HepG2 (cell line): ENCODE data around the gene NELFB. TPM values are rescaled to one million over a fixed set of nuclear protein-coding genes. Genes with fewer than 3 reads are reported as not detected.
A peak's percentile ranks its signal among the peaks of the same experiment; 100 is the strongest.

Source experiments
- ARID2 ChIP-seq: sonication (generic); formaldehyde crosslinking; IDR thresholded peaks from 2 replicates; pipeline ENCODE4 v1.8.1; 2022; ENCODE audit warnings: mild to moderate bottlenecking, missing genetic modification reagents, borderline replicate concordance
- ARNT2 ChIP-seq: sonication (generic); formaldehyde crosslinking; IDR thresholded peaks from 2 replicates; pipeline ENCODE4 v1.8.0; 2022; ENCODE audit warnings: mild to moderate bottlenecking, low read depth, missing genetic modification reagents, moderate library complexity
- CBX1 ChIP-seq: IDR thresholded peaks from one replicate; pipeline ENCODE4 v1.6.1; 2016; ENCODE audit warnings: antibody characterized with exemption, low read depth
- ELF1 ChIP-seq: sonication (generic); formaldehyde crosslinking; IDR thresholded peaks from 2 replicates; pipeline ENCODE4 v1.4.0; 2020; ENCODE audit warnings: missing genetic modification reagents
- KAT7 ChIP-seq: IDR thresholded peaks from 2 replicates; pipeline ENCODE4 v1.6.1; 2018; ENCODE audit warnings: borderline replicate concordance, missing compliant biosample characterization
- KDM5A ChIP-seq: fragments of 200-600 bp; sonication (generic); IDR thresholded peaks from 2 replicates; pipeline ENCODE4 v1.7.0; 2018; ENCODE audit warnings: antibody characterized with exemption, mild to moderate bottlenecking, low read length, borderline replicate concordance
- KLF6 ChIP-seq: IDR thresholded peaks from 2 replicates; pipeline ENCODE4 v1.8.0; 2016; ENCODE audit warnings: missing biosample characterization, missing genetic modification reagents
- MEF2D ChIP-seq: sonication (generic); formaldehyde crosslinking; IDR thresholded peaks from 2 replicates; pipeline ENCODE4 v1.5.1; 2020; ENCODE audit warnings: mild to moderate bottlenecking, missing genetic modification reagents
- NAIF1 ChIP-seq: sonication (generic); formaldehyde crosslinking; IDR thresholded peaks from 2 replicates; pipeline ENCODE4 v1.5.0; 2020; ENCODE audit warnings: mild to moderate bottlenecking, missing genetic modification reagents, borderline replicate concordance
- NRL ChIP-seq: sonication (generic); formaldehyde crosslinking; IDR thresholded peaks from 2 replicates; pipeline ENCODE4 v1.5.0; 2020; ENCODE audit warnings: missing genetic modification reagents, mild to moderate bottlenecking, moderate library complexity, borderline replicate concordance
- PHF21A ChIP-seq: sonication (generic); formaldehyde crosslinking; IDR thresholded peaks from 2 replicates; pipeline ENCODE4 v1.5.0; 2020; ENCODE audit warnings: mild to moderate bottlenecking, missing genetic modification reagents
- PPARG ChIP-seq: conservative IDR thresholded peaks from 2 replicates; pipeline ENCODE4 v1.6.1; 2016; ENCODE audit warnings: missing biosample characterization, missing genetic modification reagents
- SIN3A ChIP-seq: IDR thresholded peaks from 2 replicates; pipeline ENCODE4 v1.6.1; 2011; ENCODE audit warnings: low read depth, mild to moderate bottlenecking, control low read depth, low read length, borderline replicate concordance
- TBX2 ChIP-seq: sonication (generic); formaldehyde crosslinking; IDR thresholded peaks from 2 replicates; pipeline ENCODE4 v1.5.0; 2020; ENCODE audit warnings: missing genetic modification reagents, mild to moderate bottlenecking, borderline replicate concordance
- U2AF2 ChIP-seq: fragments of 200-400 bp; formaldehyde crosslinking; IDR thresholded peaks from 2 replicates; pipeline ENCODE4 v1.6.1; 2017; ENCODE audit warnings: low read depth, mild to moderate bottlenecking, low read length
- ZBTB43 ChIP-seq: sonication (generic); formaldehyde crosslinking; conservative IDR thresholded peaks from 2 replicates; pipeline ENCODE4 v1.4.0; 2020; ENCODE audit warnings: missing genetic modification reagents
- ZNF253 ChIP-seq: sonication (generic); formaldehyde crosslinking; IDR thresholded peaks from 2 replicates; pipeline ENCODE4 v1.8.0; 2022; ENCODE audit warnings: mild to moderate bottlenecking, missing genetic modification reagents, borderline replicate concordance
- ZNF331 ChIP-seq: sonication (generic); formaldehyde crosslinking; IDR thresholded peaks from 2 replicates; pipeline ENCODE4 v1.4.0; 2020; ENCODE audit warnings: missing genetic modification reagents
- ZNF333 ChIP-seq: sonication (generic); formaldehyde crosslinking; IDR thresholded peaks from 2 replicates; pipeline ENCODE4 v1.4.0; 2020; ENCODE audit warnings: mild to moderate bottlenecking, missing genetic modification reagents, borderline replicate concordance
- ZNF441 ChIP-seq: sonication (generic); formaldehyde crosslinking; IDR thresholded peaks from 2 replicates; pipeline ENCODE4 v1.7.0; 2021; ENCODE audit warnings: missing genetic modification reagents, borderline replicate concordance
- ZNF550 ChIP-seq: sonication (generic); formaldehyde crosslinking; IDR thresholded peaks from 2 replicates; pipeline ENCODE4 v1.4.0; 2020; ENCODE audit warnings: mild to moderate bottlenecking, missing genetic modification reagents, borderline replicate concordance
- ZNF576 ChIP-seq: sonication (generic); formaldehyde crosslinking; IDR thresholded peaks from 2 replicates; pipeline ENCODE4 v1.4.0; 2020; ENCODE audit warnings: mild to moderate bottlenecking, missing genetic modification reagents
- ZNF605 ChIP-seq: sonication (generic); formaldehyde crosslinking; IDR thresholded peaks from 2 replicates; pipeline ENCODE4 v1.8.0; 2022; ENCODE audit warnings: mild to moderate bottlenecking, missing genetic modification reagents
- ZNF607 ChIP-seq: sonication (generic); formaldehyde crosslinking; IDR thresholded peaks from 2 replicates; pipeline ENCODE4 v1.5.1; 2020; ENCODE audit warnings: missing genetic modification reagents, mild to moderate bottlenecking, borderline replicate concordance
- ZNF660 ChIP-seq: sonication (generic); formaldehyde crosslinking; IDR thresholded peaks from 2 replicates; pipeline ENCODE4 v1.5.1; 2020; ENCODE audit warnings: mild to moderate bottlenecking, low read depth, missing genetic modification reagents, borderline replicate concordance
- ZSCAN21 ChIP-seq: sonication (generic); formaldehyde crosslinking; IDR thresholded peaks from 2 replicates; pipeline ENCODE4 v1.8.0; 2022; ENCODE audit warnings: mild to moderate bottlenecking, missing genetic modification reagents, moderate library complexity, borderline replicate concordance
- polyA plus RNA-seq, 8 experiments: library from polyadenylated mRNA; depleted of rRNA in 3 of 8; stranded (reverse) in 7 of 8; unstranded in 1 of 8; fragments of >200 nt; fragmentation: Illumina TruSeq in 4 of 8; extraction: Trizol in 4 of 8; gene quantifications; 2 replicates each; pipeline versions ENCODE4 v1.2.1 to v1.2.3, GENCODE V29; 2011 to 2016; ENCODE audit warnings: low read depth in 4 of 8, missing spikeins in 1 of 8, mixed read lengths in 1 of 8; ENCODE audit not compliant: insufficient read depth in 1 of 8
- total RNA-seq, 5 experiments: library from RNA; depleted of rRNA; stranded (reverse); fragments of >200 nt; fragmentation: Illumina TruSeq; extraction: Trizol; gene quantifications; 2 replicates each; pipeline ENCODE4 v1.2.3, GENCODE V29; 2016; ENCODE audit warnings: low read depth in 1 of 5
- TF ChIP-seq, protein P1 (sequence below): sonication (generic); formaldehyde crosslinking; IDR thresholded peaks from 2 replicates; pipeline ENCODE4 v1.4.0; 2020; ENCODE audit warnings: missing genetic modification reagents

Gene NELFB
- total and polyA plus RNA-seq, 2 of the 13 experiments (the other 11 are each of a cell fraction or from before 2014, with no cell fraction given), result 26.5 to 45.8 TPM

GRCh38 chr9:137255448-137256114 is 454 bp downstream of the NELFB start (continued):
- TF ChIP-seq ZSCAN21 (CRISPR knock-in tag) (peak; percentile 18; the same call in 1 of the 2 replicates), ZNF605 (CRISPR knock-in tag) (0 out of 2 replicates have a peak, but pooled peaks have one; percentile 8), MEF2D (0 out of 2 replicates have a peak, but pooled peaks have one; percentile 21), ARNT2 (CRISPR knock-in tag) (no peak; the same call in 1 of the 2 replicates), TBX2 (CRISPR knock-in tag) (peak; percentile 30; the same call in 1 of the 2 replicates), ZNF550 (CRISPR knock-in tag) (peak; percentile 50; the same call in 1 of the 2 replicates), ZNF441 (CRISPR knock-in tag) (no peak), U2AF2 (no peak), ELF1 (peak; percentile 24; the same call in 1 of the 2 replicates), PPARG (CRISPR knock-in tag) (no peak), ZNF333 (CRISPR knock-in tag) (0 out of 2 replicates have a peak, but pooled peaks have one; percentile 13), ZNF576 (CRISPR knock-in tag) (no peak), ZNF660 (CRISPR knock-in tag) (no peak), CBX1 (no peak), KLF6 (CRISPR knock-in tag) (0 out of 2 replicates have a peak, but pooled peaks have one; percentile 17), NRL (CRISPR knock-in tag) (0 out of 2 replicates have a peak, but pooled peaks have one; percentile 27), ZNF253 (CRISPR knock-in tag) (0 out of 2 replicates have a peak, but pooled peaks have one; percentile 21), ARID2 (CRISPR knock-in tag) (no peak), ZNF331 (0 out of 2 replicates have a peak, but pooled peaks have one; percentile 6), KDM5A (peak; percentile 95), PHF21A (CRISPR knock-in tag) (0 out of 2 replicates have a peak, but pooled peaks have one; percentile 5), KAT7 (CRISPR knock-in tag) (0 out of 2 replicates have a peak, but pooled peaks have one; percentile 17), SIN3A (0 out of 2 replicates have a peak, but pooled peaks have one; percentile 53), NAIF1 (no peak), ZBTB43 (CRISPR knock-in tag) (peak; percentile 11; the same call in 1 of the 2 replicates), ZNF607 (0 out of 2 replicates have a peak, but pooled peaks have one; percentile 24)
- TF ChIP-seq, protein P1, sequence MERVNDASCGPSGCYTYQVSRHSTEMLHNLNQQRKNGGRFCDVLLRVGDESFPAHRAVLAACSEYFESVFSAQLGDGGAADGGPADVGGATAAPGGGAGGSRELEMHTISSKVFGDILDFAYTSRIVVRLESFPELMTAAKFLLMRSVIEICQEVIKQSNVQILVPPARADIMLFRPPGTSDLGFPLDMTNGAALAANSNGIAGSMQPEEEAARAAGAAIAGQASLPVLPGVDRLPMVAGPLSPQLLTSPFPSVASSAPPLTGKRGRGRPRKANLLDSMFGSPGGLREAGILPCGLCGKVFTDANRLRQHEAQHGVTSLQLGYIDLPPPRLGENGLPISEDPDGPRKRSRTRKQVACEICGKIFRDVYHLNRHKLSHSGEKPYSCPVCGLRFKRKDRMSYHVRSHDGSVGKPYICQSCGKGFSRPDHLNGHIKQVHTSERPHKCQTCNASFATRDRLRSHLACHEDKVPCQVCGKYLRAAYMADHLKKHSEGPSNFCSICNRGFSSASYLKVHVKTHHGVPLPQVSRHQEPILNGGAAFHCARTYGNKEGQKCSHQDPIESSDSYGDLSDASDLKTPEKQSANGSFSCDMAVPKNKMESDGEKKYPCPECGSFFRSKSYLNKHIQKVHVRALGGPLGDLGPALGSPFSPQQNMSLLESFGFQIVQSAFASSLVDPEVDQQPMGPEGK (CRISPR knock-in tag), result peak; percentile 78; the same call in 1 of the 2 replicates
